Measurements from ENCODE around the gene EGFR.

DNA sequence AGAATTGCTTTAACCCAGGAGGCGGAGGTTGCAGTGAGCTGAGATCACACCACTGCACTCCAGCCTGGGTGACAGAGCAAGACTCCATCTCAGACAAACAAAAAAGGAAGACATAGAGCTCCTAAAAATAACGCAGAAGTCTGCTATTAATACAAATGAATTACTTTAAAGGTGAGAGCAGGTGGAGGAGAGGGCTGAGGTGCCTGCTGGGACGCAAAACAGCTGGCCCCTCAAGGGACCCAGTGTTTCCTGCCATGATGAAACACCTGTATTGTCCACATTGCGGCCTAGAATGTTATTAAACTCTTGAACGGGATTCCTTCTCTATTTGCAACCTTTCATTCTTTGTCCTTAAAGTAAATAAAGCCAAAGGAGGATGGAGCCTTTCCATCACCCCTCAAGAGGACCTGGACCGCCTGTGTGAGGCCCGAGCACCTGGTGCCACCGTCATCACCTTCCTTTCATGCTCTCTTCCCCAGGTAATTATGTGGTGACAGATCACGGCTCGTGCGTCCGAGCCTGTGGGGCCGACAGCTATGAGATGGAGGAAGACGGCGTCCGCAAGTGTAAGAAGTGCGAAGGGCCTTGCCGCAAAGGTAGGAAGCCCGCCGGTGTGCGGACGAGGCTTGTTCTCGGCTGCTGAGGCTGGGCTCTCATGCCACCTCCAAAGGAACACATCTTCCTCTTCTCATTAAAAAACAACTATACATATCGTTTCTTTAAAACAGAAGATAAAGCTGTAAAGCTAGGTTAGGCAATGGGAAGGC lies 136.7 kb downstream of the EGFR start:
- TF ChIP-seq EZH2 (IDR thresholded peaks at IDR 0.05; ENCODE audit: low read length, missing control alignments): no peak
- TF ChIP-seq, protein P1, sequence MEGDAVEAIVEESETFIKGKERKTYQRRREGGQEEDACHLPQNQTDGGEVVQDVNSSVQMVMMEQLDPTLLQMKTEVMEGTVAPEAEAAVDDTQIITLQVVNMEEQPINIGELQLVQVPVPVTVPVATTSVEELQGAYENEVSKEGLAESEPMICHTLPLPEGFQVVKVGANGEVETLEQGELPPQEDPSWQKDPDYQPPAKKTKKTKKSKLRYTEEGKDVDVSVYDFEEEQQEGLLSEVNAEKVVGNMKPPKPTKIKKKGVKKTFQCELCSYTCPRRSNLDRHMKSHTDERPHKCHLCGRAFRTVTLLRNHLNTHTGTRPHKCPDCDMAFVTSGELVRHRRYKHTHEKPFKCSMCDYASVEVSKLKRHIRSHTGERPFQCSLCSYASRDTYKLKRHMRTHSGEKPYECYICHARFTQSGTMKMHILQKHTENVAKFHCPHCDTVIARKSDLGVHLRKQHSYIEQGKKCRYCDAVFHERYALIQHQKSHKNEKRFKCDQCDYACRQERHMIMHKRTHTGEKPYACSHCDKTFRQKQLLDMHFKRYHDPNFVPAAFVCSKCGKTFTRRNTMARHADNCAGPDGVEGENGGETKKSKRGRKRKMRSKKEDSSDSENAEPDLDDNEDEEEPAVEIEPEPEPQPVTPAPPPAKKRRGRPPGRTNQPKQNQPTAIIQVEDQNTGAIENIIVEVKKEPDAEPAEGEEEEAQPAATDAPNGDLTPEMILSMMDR (conservative IDR thresholded peaks at IDR 0.05 in 1 of 2, IDR thresholded peaks at IDR 0.05 in 1 of 2; ENCODE audit: low read depth in 1 of 2, low read length in 2 of 2): no peak

Data from fibroblast of lung (primary cell).